ENCODE measurements around the gene LCP2.

The LCP2 gene

DNA sequence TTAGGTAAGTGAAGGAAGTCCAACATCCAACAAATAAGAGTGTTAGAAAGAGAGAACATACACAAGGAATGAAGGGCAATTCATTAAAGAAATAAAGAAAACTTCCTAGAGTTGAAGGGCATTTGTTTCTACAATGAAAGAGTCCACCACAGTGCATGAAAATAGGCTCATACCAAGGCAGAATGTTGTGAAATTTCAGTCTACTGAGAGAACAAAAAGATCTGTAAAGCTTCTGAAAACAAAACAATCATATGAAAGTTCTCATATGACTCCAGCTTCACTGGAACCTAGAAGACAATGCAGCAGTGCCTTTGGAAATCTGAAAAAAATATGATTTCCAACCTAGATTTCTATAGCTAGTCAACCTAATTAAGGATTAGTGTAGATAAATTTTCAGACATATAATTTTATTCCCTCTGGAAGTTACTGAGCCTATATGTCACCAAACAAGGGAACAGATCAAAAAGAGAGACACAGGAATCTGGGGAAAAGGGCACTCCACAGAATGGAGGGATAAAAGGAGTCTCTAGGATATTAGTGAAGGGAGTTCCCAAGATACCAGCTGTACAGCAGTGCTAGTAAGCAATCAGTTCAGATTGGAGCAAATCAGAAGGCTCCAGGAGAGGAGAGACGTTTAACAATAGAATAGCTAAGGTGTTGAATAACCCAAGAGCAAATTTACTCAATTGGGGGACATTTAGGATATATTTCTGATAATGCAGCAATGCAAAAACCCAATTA lies 59.0 kb downstream of the LCP2 start:
- TF ChIP-seq POLR2A (IDR thresholded peaks at IDR 0.05; ENCODE audit: extremely low read depth, insufficient read length): no peak
- no peak for TF ChIP-seq MYC (IDR thresholded peaks at IDR 0.05; ENCODE audit: low read depth, low read length)
- TF ChIP-seq, protein P1, sequence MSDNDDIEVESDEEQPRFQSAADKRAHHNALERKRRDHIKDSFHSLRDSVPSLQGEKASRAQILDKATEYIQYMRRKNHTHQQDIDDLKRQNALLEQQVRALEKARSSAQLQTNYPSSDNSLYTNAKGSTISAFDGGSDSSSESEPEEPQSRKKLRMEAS (IDR thresholded peaks at IDR 0.05; ENCODE audit: low read depth, low read length): no peak
- TF ChIP-seq, protein P2, sequence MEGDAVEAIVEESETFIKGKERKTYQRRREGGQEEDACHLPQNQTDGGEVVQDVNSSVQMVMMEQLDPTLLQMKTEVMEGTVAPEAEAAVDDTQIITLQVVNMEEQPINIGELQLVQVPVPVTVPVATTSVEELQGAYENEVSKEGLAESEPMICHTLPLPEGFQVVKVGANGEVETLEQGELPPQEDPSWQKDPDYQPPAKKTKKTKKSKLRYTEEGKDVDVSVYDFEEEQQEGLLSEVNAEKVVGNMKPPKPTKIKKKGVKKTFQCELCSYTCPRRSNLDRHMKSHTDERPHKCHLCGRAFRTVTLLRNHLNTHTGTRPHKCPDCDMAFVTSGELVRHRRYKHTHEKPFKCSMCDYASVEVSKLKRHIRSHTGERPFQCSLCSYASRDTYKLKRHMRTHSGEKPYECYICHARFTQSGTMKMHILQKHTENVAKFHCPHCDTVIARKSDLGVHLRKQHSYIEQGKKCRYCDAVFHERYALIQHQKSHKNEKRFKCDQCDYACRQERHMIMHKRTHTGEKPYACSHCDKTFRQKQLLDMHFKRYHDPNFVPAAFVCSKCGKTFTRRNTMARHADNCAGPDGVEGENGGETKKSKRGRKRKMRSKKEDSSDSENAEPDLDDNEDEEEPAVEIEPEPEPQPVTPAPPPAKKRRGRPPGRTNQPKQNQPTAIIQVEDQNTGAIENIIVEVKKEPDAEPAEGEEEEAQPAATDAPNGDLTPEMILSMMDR (IDR thresholded peaks at IDR 0.05; ENCODE audit: low read depth, low read length): no peak
- no peak overlapping the region for H3K4me3 ChIP-seq (ENCODE audit: low read depth, low read length)
- no peak for DNase-seq (ENCODE audit: low read depth)

DNA sequence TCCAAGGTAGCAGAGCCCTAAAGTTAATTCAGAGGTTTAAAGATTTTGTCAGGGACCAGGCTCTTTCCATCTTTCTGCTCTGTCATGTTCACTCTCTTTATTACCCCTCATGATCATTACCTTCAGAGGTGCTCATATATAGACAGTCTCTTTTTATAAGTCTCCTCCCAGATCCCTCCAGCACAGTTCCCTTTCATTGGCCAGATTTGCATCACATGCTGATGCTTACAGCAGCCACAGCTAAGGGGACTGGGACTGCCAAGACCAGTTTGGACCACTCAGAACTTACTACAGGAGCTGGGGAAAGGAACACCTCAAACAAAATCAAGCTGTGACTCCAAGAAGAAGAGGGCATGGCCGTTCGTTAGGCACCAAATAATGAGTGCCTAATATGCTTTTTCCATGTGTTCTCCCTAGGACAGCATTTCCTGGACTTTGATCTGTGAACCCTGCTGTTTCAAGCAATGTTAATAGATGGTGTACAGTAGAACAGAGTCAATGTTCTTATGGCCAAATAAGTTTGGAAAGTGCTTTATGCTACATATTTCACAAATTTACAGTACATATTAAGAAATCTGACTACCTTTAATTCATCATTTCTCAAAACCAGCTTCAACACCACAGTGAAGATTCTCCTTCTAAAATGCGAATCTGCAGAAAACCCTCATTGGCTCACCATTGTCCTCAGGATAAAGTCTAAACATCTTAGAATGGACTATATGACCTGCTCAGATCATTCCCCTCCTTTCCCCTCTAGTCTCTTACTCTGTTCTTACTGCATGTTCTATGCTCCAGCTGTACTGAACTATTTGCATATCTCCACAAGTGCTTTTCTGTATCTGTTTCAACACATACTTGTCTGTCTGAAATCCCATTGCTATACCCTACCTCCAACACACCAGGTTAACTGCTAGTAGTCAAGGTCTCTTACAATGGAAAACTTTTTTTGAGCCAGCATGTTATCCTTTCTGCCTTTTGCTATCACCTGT lies 61.4 kb downstream of the LCP2 start:
- TF ChIP-seq, protein P1 (IDR thresholded peaks at IDR 0.05; ENCODE audit: low read depth, low read length): no peak
- TF ChIP-seq POLR2A (IDR thresholded peaks at IDR 0.05; ENCODE audit: extremely low read depth, insufficient read length) (no peak), MYC (IDR thresholded peaks at IDR 0.05; ENCODE audit: low read depth, low read length) (no peak)
- TF ChIP-seq, protein P2 (IDR thresholded peaks at IDR 0.05; ENCODE audit: low read depth, low read length): no peak
- no peak for DNase-seq (ENCODE audit: low read depth)
- no peak overlapping the region for H3K4me3 ChIP-seq (ENCODE audit: low read depth, low read length)

DNA sequence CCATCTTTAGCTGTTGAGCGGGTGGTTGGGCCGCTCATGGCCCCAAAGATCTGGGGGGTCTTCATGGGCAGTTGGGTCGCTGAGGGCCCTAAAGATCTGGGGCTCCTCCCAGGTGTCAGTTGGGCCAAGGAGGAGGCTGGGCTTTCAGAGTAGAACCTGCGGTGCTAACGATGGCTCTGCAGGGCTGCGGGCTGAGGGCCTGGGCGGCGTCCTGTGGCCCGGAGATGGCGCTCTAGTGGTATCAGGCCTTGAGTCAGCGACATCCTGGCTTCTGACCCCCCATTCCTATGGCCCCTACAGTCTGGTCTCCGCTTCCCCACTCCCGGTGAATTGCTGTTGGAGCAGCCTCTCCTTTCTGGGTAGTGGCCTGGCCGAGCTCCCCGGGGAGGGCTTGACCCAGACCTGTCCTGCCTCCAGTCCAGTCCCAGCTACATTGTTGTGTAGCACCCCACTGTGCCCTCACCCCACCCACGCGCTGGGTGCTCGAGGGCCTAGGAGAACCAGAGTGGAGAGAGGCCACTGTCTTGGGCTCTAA lies 64.2 kb downstream of the LCP2 start:
- no peak for DNase-seq (ENCODE audit: low read depth)
- TF ChIP-seq, protein P1 (IDR thresholded peaks at IDR 0.05; ENCODE audit: low read depth, low read length): no peak
- TF ChIP-seq POLR2A (IDR thresholded peaks at IDR 0.05; ENCODE audit: extremely low read depth, insufficient read length): no peak
- TF ChIP-seq, protein P2 (IDR thresholded peaks at IDR 0.05; ENCODE audit: low read depth, low read length): no peak
- no peak for TF ChIP-seq MYC (IDR thresholded peaks at IDR 0.05; ENCODE audit: low read depth, low read length)
- H3K4me3 ChIP-seq (ENCODE audit: low read depth, low read length): no peak overlapping the region

DNA sequence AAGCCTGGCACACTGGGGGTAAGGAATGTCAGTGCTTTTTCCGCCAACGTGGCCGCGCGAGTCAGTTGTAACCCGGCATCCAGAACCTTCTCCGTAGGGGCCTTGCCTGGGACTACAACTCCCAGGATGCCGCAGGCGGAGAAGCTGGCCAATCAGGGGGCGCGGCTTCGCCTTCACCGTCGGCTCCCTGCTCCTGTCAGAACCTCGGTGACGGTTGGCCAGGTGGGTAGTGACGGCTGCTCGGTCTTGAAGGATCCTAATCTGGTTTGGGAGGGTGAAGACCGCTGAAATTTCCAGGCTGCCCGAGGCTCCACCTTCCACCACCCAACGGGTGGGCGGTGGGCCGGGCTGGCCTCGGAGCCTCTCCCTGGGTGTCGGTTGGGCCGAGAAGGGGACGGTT lies 64.8 kb downstream of the LCP2 start, which contains the start of gene C5orf58:
Gene C5orf58, plus strand, starts transcription at position 200 of the 400 bp plus-strand sequence. CDS start 1,992 bp downstream, outside the sequence.
- no peak for DNase-seq (ENCODE audit: low read depth)
- TF ChIP-seq, protein P2 (IDR thresholded peaks at IDR 0.05; ENCODE audit: low read depth, low read length): no peak
- TF ChIP-seq MYC (IDR thresholded peaks at IDR 0.05; ENCODE audit: low read depth, low read length) (no peak), POLR2A (IDR thresholded peaks at IDR 0.05; ENCODE audit: extremely low read depth, insufficient read length) (no peak)
- TF ChIP-seq, protein P1 (IDR thresholded peaks at IDR 0.05; ENCODE audit: low read depth, low read length): no peak
- no peak within 1 kb of the TSS for H3K4me3 ChIP-seq (ENCODE audit: low read depth, low read length)

DNA sequence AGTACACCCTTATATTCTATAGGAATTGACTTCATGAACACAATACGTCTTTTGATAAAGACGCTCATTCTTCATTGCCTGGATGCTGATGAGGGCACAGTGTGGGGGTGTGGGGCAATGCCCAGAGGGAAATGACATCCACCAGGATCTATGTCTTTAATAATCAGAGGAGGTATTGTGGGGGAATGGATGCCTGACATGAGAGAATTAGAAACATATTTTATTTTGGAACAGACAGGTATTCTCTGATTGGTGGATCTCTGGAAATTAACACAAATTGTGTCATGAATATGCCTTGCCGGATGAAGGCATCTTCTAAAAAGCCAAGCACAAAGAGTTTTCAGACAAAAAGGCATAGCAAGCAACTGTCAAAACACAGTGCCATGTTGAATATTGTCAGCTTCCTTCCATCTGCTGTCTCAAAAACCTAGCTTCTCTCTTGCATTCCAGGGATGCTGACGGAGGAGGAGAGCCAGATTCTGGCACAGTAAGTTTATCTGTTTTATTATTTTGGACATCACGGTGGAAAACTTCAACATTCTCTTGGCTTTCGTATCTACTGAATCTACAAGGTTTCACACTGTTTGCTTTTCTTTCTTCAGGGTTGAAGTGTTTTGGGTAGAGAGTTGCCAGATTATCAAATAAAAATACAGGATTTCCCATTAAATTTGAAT lies 68.7 kb downstream of the LCP2 start:
- no peak for DNase-seq (ENCODE audit: low read depth)
- no peak overlapping the region for H3K4me3 ChIP-seq (ENCODE audit: low read depth, low read length)
- TF ChIP-seq, protein P1 (IDR thresholded peaks at IDR 0.05; ENCODE audit: low read depth, low read length): no peak
- TF ChIP-seq POLR2A (IDR thresholded peaks at IDR 0.05; ENCODE audit: extremely low read depth, insufficient read length): no peak
- no peak for TF ChIP-seq MYC (IDR thresholded peaks at IDR 0.05; ENCODE audit: low read depth, low read length)
- TF ChIP-seq, protein P2 (IDR thresholded peaks at IDR 0.05; ENCODE audit: low read depth, low read length): no peak

Data from NB4 (cell line).